GM12865 (cell line): ENCODE measurements around the gene HARBI1.
A peak's percentile ranks its signal among the peaks of the same experiment; 100 is the strongest.

ENCODE experiments used
- DNase-seq: peaks from one replicate; pipeline ENCODE4 v3.0.0; 2010; ENCODE audit warnings: low read depth
- H3K4me3 ChIP-seq: 2 replicates; pipeline ENCODE4 v1.5.1; 2011; ENCODE audit warnings: mild to moderate bottlenecking, low read depth, low read length, control low read depth
- TF ChIP-seq, protein P1 (sequence below): IDR thresholded peaks from 2 replicates; pipeline ENCODE4 v1.5.1; 2011; ENCODE audit warnings: low read length, control low read depth, low read depth, inconsistent platforms; ENCODE audit not compliant: insufficient read depth; ENCODE audit errors: missing control alignments

The HARBI1 gene

GRCh38 chr11:46555267-46556054, 61.6 kb downstream of the HARBI1 start:
- DNase-seq = peak; percentile 63
- H3K4me3 ChIP-seq = no peak overlapping the region
- TF ChIP-seq, protein P1, sequence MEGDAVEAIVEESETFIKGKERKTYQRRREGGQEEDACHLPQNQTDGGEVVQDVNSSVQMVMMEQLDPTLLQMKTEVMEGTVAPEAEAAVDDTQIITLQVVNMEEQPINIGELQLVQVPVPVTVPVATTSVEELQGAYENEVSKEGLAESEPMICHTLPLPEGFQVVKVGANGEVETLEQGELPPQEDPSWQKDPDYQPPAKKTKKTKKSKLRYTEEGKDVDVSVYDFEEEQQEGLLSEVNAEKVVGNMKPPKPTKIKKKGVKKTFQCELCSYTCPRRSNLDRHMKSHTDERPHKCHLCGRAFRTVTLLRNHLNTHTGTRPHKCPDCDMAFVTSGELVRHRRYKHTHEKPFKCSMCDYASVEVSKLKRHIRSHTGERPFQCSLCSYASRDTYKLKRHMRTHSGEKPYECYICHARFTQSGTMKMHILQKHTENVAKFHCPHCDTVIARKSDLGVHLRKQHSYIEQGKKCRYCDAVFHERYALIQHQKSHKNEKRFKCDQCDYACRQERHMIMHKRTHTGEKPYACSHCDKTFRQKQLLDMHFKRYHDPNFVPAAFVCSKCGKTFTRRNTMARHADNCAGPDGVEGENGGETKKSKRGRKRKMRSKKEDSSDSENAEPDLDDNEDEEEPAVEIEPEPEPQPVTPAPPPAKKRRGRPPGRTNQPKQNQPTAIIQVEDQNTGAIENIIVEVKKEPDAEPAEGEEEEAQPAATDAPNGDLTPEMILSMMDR = no peak

DNA sequence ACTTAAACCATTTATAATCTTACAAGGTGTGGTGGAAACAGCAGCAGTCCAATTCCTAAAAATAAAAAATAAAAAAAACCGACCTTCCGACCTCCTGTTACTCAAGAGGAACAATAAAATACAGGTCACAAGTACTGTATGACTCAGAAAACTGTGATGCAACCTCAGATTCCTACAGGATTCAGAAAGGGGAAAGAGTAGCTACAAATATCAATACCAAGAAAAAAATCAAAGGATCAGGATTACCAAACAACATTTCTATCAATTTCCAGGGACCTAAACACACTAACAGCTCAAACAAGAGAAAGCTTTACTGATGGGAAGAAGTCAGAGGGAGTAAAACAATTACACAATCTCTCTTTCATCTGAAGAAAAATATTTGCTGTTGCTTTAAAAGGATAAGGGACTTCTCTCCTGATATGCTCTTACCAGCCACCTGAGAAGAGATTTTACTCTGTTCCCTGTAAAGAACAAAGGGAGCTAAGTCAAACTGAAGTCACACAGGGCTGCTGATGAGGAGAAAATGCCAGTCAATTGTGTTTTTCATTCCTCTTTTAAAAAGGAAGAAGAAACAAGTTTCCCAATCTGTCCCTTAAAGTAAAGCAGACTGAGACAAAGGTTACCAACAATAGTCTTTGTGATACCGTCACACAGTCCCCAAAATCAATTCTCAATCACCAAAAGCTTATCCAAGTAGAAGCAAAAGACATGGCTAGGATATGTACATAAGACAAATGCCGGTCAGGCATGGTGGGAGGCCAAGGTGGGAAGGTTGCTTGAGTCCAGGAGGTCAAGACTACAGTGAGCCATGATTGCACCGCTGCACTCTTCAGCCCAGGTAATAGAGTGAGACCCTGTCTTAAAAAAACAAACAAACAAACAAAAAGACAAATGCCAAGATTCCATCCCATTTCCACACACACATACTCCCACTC, 62.5 kb downstream of the HARBI1 start:
- no peak for DNase-seq
- TF ChIP-seq, protein P1 = no peak
- no peak overlapping the region for H3K4me3 ChIP-seq

DNA sequence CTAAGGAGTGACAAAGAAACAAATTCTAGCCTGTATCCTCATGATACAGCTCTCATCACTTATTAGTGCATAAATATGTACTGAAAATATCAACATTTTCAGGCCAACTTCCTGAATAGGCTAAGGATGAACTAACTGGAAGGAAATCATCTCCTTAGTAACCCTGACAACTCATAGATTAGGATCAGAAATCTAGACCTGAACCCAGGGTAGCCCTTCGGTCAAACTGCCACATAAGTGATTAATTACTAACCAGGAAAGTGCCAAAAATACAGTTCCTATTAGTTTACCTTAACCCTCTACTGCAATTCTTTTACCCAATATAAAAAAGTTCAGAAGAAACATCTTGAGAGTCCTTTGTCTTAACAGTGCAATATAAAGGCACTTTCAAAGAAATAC, 63.2 kb downstream of the HARBI1 start:
- TF ChIP-seq, protein P1 = no peak
- no peak for DNase-seq
- H3K4me3 ChIP-seq = no peak overlapping the region
